Upper lobe of left lung (tissue), 4 donors: Measurements from ENCODE around the gene SP6.

Experiments
- POLR2A ChIP-seq, 4 donors: fragments of 450-650 bp; IDR thresholded peaks; one replicate each; pipeline ENCODE4 v1.5.1; 2016 to 2017; ENCODE audit warnings: antibody characterized with exemption in 4 of 4, mild to moderate bottlenecking in 2 of 4
- TF ChIP-seq, protein P1 (sequence below), 6 experiments: fragments of 450-650 bp in 4 of 6; fragments of 200-600 bp in 2 of 6; sonication (generic) in 2 of 6; IDR thresholded peaks; one replicate each; pipeline ENCODE4 v1.5.1; 2016 to 2019; ENCODE audit warnings: antibody characterized with exemption in 6 of 6

DNA sequence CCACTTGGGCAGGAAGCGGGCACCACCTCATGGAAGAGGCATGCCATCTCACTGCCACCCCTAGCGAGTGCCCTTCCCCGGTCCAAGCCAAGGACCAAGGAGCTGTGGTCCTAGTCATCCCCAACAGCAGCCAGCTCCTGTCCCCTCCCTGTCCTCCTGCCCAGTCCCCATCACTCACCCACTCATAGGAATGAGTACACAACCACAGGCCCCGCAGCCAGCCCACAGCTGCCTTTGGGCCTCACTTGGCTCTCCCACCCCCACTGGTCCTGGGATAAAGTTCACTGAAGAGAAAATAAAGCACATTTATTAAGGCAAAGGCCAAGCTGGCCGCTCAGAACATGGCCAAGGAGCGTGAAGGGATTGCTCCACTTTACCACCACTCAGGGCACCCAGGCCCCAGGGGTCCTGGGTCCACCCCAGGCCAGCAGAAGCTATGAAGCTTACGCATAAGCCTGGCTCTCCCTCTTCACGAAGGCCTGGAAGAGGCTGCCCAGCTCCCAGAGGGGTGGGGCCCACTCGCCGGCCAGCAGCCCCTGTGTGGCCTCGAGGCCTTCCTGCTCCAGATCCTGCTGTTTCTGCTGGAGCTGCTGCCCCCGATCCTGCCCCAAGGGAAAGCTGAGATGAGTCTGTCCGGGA lies 13.4 kb downstream of the SP6 start:
- TF ChIP-seq, protein P1, sequence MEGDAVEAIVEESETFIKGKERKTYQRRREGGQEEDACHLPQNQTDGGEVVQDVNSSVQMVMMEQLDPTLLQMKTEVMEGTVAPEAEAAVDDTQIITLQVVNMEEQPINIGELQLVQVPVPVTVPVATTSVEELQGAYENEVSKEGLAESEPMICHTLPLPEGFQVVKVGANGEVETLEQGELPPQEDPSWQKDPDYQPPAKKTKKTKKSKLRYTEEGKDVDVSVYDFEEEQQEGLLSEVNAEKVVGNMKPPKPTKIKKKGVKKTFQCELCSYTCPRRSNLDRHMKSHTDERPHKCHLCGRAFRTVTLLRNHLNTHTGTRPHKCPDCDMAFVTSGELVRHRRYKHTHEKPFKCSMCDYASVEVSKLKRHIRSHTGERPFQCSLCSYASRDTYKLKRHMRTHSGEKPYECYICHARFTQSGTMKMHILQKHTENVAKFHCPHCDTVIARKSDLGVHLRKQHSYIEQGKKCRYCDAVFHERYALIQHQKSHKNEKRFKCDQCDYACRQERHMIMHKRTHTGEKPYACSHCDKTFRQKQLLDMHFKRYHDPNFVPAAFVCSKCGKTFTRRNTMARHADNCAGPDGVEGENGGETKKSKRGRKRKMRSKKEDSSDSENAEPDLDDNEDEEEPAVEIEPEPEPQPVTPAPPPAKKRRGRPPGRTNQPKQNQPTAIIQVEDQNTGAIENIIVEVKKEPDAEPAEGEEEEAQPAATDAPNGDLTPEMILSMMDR (IDR thresholded peaks at IDR 0.05), result no peak
- TF ChIP-seq POLR2A (IDR thresholded peaks at IDR 0.05), result no peak
